ENCODE results near the gene RHO. TPM values are rescaled to one million over a fixed set of nuclear protein-coding genes. Genes with fewer than 3 reads are reported as not detected.
A peak's percentile ranks its signal among the peaks of the same experiment; 100 is the strongest.
"Not testable (repeated sequence)": the region's sequence is repeated elsewhere in the genome, so short reads cannot be mapped to it uniquely, and the experiment has no call there.

The RHO gene
- polyA plus RNA-seq, 1 donor (not counting 4 experiments of a cell fraction or from before 2014, with no cell fraction given): not detected

DNA sequence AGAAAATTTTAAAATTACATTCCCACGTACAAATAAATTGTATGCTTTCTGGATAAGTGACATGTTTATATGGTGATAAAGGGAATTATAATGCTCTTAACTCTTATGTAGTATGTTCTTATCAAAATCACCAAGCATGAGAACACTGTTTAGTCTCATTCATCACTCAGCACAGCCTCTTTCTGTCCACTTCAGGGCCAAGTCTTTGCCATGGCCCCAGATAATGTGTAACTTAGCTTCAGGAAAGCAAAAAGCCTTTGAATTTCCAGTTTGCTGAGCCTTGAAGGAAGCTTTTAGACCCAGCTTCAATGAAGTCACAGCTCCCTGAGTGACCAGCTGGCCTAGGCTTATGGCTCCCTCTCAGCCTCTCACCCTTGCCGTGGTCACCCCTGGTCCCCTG is 30.6 kb upstream of the RHO start:
- FAIRE-seq; H3K36me3 ChIP-seq (ENCODE audit: control insufficient read depth in 2 of 2, extremely low read depth in 1 of 2, insufficient read depth in 2 of 2, low read length in 2 of 2); H3K9me3 ChIP-seq (ENCODE audit: control insufficient read depth, low read depth, low read length); H3K9me1 ChIP-seq (ENCODE audit: control insufficient read depth, extremely low read depth, insufficient read depth, low read length); H3K9ac ChIP-seq (ENCODE audit: control insufficient read depth, extremely low read depth, insufficient read depth, low read length); dilution Hi-C loops (cut with MboI; ENCODE audit: extremely low pct_ligation_motif_present, low sequenced_read_pairs); H4K20me1 ChIP-seq (ENCODE audit: control insufficient read depth, extremely low read depth, insufficient read depth, low read length); H3K4me1 ChIP-seq (ENCODE audit: control insufficient read depth, extremely low read depth, insufficient read depth, low read length); DNase-seq (ENCODE audit: low read depth, low spot score); H3K4me2 ChIP-seq (ENCODE audit: control insufficient read depth, extremely low read depth, insufficient read depth, low read depth, low read length); H3K79me2 ChIP-seq (ENCODE audit: control insufficient read depth, insufficient read depth, low read length); H3K4me3 ChIP-seq (ENCODE audit: control insufficient read depth in 2 of 3, extremely low read depth in 1 of 3, insufficient read depth in 2 of 3, low read depth in 1 of 3, low read length in 3 of 3); H3K27ac ChIP-seq (ENCODE audit: control insufficient read depth, insufficient read depth, low read length); H3K27me3 ChIP-seq (ENCODE audit: control insufficient read depth, extremely low read depth, insufficient read depth, low read length); H2AFZ ChIP-seq (ENCODE audit: control insufficient read depth, low read length): not testable (repeated sequence)

DNA sequence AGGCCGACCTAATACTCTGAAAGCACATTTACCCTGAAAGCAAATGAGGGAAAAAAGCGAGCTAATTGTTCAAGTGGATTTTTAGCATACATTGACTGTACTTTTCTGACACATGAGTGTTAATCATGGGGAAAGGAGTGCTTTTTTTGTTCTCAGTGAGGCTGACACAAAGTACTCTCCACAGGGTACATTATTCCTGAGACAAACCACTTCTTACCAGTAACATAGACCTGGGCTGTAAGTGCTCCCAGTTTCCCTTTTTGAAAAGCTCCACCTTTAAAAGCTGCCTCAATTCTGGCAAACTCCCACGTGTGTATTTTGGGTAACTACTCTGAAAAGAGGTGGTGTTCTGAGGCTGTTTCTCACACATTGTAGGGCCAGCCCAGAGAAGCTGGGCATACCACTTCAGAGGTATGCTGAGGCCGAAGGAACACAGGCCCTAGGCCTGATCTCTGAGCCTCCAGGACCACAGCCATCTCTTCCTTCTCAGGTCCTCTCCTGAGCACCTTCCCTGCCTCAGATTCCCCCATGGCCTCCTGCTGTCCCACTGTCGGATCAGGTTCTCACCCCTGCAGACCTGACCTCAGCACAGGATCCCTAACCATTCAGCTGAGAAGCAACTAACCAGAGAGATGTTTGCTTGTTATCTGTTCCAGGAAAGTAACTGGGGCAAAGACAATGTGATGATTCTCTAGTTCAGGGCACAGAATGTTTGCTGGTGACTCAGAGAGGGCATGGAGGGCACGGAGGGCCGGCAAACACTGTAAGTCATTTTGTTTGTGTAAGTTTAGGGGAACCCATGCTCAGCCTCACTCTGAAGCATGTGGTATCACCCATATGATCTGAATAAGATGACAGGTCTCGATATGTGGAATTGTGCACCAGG is 29.6 kb upstream of the RHO start:
- H3K9me1 ChIP-seq (ENCODE audit: control insufficient read depth, extremely low read depth, insufficient read depth, low read length); H3K79me2 ChIP-seq (ENCODE audit: control insufficient read depth, insufficient read depth, low read length); H3K27ac ChIP-seq (ENCODE audit: control insufficient read depth, insufficient read depth, low read length); dilution Hi-C loops (cut with MboI; ENCODE audit: extremely low pct_ligation_motif_present, low sequenced_read_pairs); H3K9me3 ChIP-seq (ENCODE audit: control insufficient read depth, low read depth, low read length); H3K27me3 ChIP-seq (ENCODE audit: control insufficient read depth, extremely low read depth, insufficient read depth, low read length); H3K36me3 ChIP-seq (ENCODE audit: control insufficient read depth in 2 of 2, extremely low read depth in 1 of 2, insufficient read depth in 2 of 2, low read length in 2 of 2); H2AFZ ChIP-seq (ENCODE audit: control insufficient read depth, low read length); H3K4me2 ChIP-seq (ENCODE audit: control insufficient read depth, extremely low read depth, insufficient read depth, low read depth, low read length); H3K4me1 ChIP-seq (ENCODE audit: control insufficient read depth, extremely low read depth, insufficient read depth, low read length); DNase-seq (ENCODE audit: low read depth, low spot score); H4K20me1 ChIP-seq (ENCODE audit: control insufficient read depth, extremely low read depth, insufficient read depth, low read length); H3K9ac ChIP-seq (ENCODE audit: control insufficient read depth, extremely low read depth, insufficient read depth, low read length); H3K4me3 ChIP-seq (ENCODE audit: control insufficient read depth in 2 of 3, extremely low read depth in 1 of 3, insufficient read depth in 2 of 3, low read depth in 1 of 3, low read length in 3 of 3): not testable (repeated sequence)
- peak; percentile 49 for FAIRE-seq

DNA sequence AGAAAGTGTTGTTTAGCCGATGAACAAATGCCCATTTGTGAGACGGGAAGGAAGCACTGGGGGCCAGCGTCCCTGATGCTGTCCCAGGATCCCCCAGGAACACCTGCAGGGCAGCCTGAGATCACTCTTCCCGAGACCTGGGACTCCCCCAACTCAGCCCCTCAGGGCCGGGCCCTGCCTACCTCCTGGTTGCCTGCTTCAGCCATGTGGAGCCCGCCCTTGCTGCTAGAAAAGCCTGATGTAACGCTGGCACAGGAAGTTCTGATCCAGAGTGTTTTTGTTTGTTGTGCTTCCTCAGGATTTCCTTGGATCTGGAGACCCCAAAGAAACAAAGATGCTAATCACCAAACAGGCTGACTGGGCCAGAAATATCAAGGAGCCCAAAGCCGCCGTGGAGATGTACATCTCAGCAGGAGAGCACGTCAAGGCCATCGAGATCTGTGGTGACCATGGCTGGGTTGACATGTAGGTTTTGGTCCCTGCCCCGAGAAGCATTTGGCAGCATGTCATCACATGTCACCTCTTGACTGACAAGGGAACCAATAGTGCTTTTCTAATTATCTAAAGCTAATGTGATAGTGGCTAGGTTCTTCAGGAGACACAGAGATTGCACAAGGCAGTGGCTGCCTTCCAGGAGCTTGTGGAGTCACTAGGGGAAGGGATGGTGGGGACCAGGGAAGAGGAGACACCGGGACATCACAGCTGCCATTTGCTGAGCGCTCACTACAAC is 28.7 kb upstream of the RHO start:
- H3K9me1 ChIP-seq (ENCODE audit: control insufficient read depth, extremely low read depth, insufficient read depth, low read length); dilution Hi-C loops (cut with MboI; ENCODE audit: extremely low pct_ligation_motif_present, low sequenced_read_pairs); FAIRE-seq; H3K4me3 ChIP-seq (ENCODE audit: control insufficient read depth in 2 of 3, extremely low read depth in 1 of 3, insufficient read depth in 2 of 3, low read depth in 1 of 3, low read length in 3 of 3); H2AFZ ChIP-seq (ENCODE audit: control insufficient read depth, low read length); H3K4me2 ChIP-seq (ENCODE audit: control insufficient read depth, extremely low read depth, insufficient read depth, low read depth, low read length); H3K79me2 ChIP-seq (ENCODE audit: control insufficient read depth, insufficient read depth, low read length); H3K9me3 ChIP-seq (ENCODE audit: control insufficient read depth, low read depth, low read length); H3K4me1 ChIP-seq (ENCODE audit: control insufficient read depth, extremely low read depth, insufficient read depth, low read length); H3K36me3 ChIP-seq (ENCODE audit: control insufficient read depth in 2 of 2, extremely low read depth in 1 of 2, insufficient read depth in 2 of 2, low read length in 2 of 2); DNase-seq (ENCODE audit: low read depth, low spot score); H3K27ac ChIP-seq (ENCODE audit: control insufficient read depth, insufficient read depth, low read length); H3K27me3 ChIP-seq (ENCODE audit: control insufficient read depth, extremely low read depth, insufficient read depth, low read length); H4K20me1 ChIP-seq (ENCODE audit: control insufficient read depth, extremely low read depth, insufficient read depth, low read length); H3K9ac ChIP-seq (ENCODE audit: control insufficient read depth, extremely low read depth, insufficient read depth, low read length): not testable (repeated sequence)
